ENCODE results near the gene ELAVL3.
"Not testable (repeated sequence)": the region's sequence is repeated elsewhere in the genome, so short reads cannot be mapped to it uniquely, and the experiment has no call there.

The ELAVL3 gene

GRCh38 chr19:11486661-11487503 is 6.0 kb upstream of the ELAVL3 start:
- FAIRE-seq = no peak

GRCh38 chr19:11485245-11485837 is 4.5 kb upstream of the ELAVL3 start:
- no peak for FAIRE-seq

- no peak for FAIRE-seq
These were observed 2.7 kb upstream of the ELAVL3 start for GRCh38 chr19:11483366-11484111.

GRCh38 chr19:11482384-11483050 is 1.7 kb upstream of the ELAVL3 start:
- FAIRE-seq = no peak

- no peak for FAIRE-seq
These were observed 913 bp upstream of the ELAVL3 start for GRCh38 chr19:11481534-11482383.

GRCh38 chr19:11479898-11480714 is 740 bp downstream of the ELAVL3 start:
- FAIRE-seq = no peak

GRCh38 chr19:11479090-11479897 is 1.6 kb downstream of the ELAVL3 start:
- no peak for FAIRE-seq

GRCh38 chr19:11478167-11479089 is 2.4 kb downstream of the ELAVL3 start:
- no peak for FAIRE-seq

- no peak for FAIRE-seq
These were observed 5.0 kb downstream of the ELAVL3 start for GRCh38 chr19:11475861-11476260.

GRCh38 chr19:11475343-11475742 is 5.5 kb downstream of the ELAVL3 start:
- not testable (repeated sequence) for FAIRE-seq

GRCh38 chr19:11473725-11474124 is 7.1 kb downstream of the ELAVL3 start:
- no peak for FAIRE-seq

GRCh38 chr19:11468266-11468845 is 12.5 kb downstream of the ELAVL3 start:
- FAIRE-seq = not testable (repeated sequence)

GRCh38 chr19:11465600-11465999 is 15.2 kb downstream of the ELAVL3 start:
- FAIRE-seq = no peak

- FAIRE-seq = no peak
These were observed 16.2 kb downstream of the ELAVL3 start for GRCh38 chr19:11464333-11465265.

- FAIRE-seq = no peak
These were observed 17.5 kb downstream of the ELAVL3 start for GRCh38 chr19:11463391-11463790.

- no peak for FAIRE-seq
These were observed 19.4 kb downstream of the ELAVL3 start for GRCh38 chr19:11461453-11461852.

GRCh38 chr19:11460207-11460606 is 20.6 kb downstream of the ELAVL3 start:
- FAIRE-seq = no peak
